ENCODE results near the gene PLPP7. TPM values are rescaled to one million over a fixed set of nuclear protein-coding genes. Genes with fewer than 3 reads are reported as not detected.

Gene PLPP7
- total RNA-seq, 1 donor, result 16.3 TPM

DNA sequence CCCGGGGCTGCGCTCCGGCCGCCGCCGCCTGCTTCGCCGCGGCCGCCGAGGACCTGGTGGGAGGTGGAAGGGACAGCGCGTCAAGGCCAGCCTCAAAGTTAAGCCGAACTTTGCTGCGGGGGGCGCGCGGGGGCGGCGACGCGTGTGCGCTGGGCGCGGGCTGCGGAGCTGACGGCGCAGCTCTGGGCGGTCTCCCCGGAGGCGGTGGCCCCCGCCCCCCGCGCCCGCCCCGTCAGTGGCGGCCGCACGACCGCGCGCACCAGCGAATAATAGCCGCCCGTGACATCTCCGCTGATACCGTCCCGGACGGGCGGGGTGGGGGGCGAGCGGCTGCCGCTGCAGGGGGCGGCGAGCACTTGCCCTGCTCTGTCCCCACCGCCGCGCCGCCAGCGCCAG lies 12.6 kb upstream of the PLPP7 start:
- Histone ChIP-seq H3K36me3 (ENCODE audit: insufficient read depth, low read length) (no peaks in the 10 kb centered on the region), H3K79me2 (ENCODE audit: insufficient read depth, low read length) (no peaks in the 10 kb centered on the region), H3K9me3 (ENCODE audit: low read depth, low read length) (no peaks in the 10 kb centered on the region), H3K4me2 (ENCODE audit: insufficient read depth, low read length) (peak overlapping the region; percentile 48), H3K27me3 (ENCODE audit: insufficient read depth, low read length) (peaks cover 13% of the 10 kb centered on the region), H3K4me3 (ENCODE audit: insufficient read depth, low read length) (peak overlapping the region; percentile 65), H3K4me1 (ENCODE audit: insufficient read depth, low read length) (no peaks in the 10 kb centered on the region), H2AFZ (ENCODE audit: low read length) (no peak overlapping the region), H4K20me1 (ENCODE audit: insufficient read depth, low read length) (no peaks in the 10 kb centered on the region), H3K27ac (ENCODE audit: low read depth, low read length) (no peak overlapping the region)
- DNase-seq (ENCODE audit: insufficient read length, low spot score, missing footprints), result peak; percentile 88
- TF ChIP-seq, protein P1, sequence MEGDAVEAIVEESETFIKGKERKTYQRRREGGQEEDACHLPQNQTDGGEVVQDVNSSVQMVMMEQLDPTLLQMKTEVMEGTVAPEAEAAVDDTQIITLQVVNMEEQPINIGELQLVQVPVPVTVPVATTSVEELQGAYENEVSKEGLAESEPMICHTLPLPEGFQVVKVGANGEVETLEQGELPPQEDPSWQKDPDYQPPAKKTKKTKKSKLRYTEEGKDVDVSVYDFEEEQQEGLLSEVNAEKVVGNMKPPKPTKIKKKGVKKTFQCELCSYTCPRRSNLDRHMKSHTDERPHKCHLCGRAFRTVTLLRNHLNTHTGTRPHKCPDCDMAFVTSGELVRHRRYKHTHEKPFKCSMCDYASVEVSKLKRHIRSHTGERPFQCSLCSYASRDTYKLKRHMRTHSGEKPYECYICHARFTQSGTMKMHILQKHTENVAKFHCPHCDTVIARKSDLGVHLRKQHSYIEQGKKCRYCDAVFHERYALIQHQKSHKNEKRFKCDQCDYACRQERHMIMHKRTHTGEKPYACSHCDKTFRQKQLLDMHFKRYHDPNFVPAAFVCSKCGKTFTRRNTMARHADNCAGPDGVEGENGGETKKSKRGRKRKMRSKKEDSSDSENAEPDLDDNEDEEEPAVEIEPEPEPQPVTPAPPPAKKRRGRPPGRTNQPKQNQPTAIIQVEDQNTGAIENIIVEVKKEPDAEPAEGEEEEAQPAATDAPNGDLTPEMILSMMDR (IDR thresholded peaks at IDR 0.05; ENCODE audit: extremely low read depth, low read depth, low read length), result no peak

DNA sequence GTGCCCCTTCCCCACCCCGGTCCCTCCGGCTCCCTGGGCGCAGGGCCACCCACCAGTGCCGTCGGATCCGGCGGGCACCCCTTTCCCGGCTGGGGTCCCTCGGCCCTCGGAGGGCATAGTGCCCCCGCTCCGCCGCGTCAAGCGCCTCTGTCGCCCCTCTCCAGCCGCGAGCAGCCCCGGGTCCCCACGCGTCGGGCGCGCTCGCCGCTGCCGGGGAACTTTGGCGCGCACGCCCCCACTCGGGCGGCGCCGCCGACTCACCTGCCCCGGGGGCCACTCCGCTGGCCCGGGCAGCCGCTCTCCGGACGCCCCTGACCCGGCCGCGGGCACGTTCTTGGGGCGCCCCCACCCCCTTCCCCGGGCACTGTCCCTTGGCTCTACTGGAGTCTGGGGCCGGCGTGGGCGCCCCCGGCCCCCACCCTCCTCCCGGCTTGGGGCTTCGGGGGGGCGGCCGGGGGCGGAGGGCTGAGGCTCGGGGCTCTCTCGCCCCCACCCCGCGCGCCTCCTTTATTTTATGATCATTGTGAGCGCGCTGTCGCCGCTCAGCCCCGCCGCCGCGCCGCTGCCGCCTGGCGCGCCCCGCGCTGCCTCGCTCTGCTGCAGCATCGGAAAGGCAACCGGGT lies 12.1 kb upstream of the PLPP7 start:
- Histone ChIP-seq H3K4me2 (ENCODE audit: insufficient read depth, low read length) (peak overlapping the region; percentile 48), H3K36me3 (ENCODE audit: insufficient read depth, low read length) (no peaks in the 10 kb centered on the region), H4K20me1 (ENCODE audit: insufficient read depth, low read length) (no peaks in the 10 kb centered on the region), H3K9me3 (ENCODE audit: low read depth, low read length) (no peaks in the 10 kb centered on the region), H2AFZ (ENCODE audit: low read length) (no peak overlapping the region), H3K79me2 (ENCODE audit: insufficient read depth, low read length) (no peaks in the 10 kb centered on the region), H3K27ac (ENCODE audit: low read depth, low read length) (no peak overlapping the region), H3K4me3 (ENCODE audit: insufficient read depth, low read length) (peak overlapping the region; percentile 65), H3K27me3 (ENCODE audit: insufficient read depth, low read length) (peaks cover 18% of the 10 kb centered on the region), H3K4me1 (ENCODE audit: insufficient read depth, low read length) (no peaks in the 10 kb centered on the region)
- DNase-seq (ENCODE audit: insufficient read length, low spot score, missing footprints), result no peak
- TF ChIP-seq, protein P1 (IDR thresholded peaks at IDR 0.05; ENCODE audit: extremely low read depth, low read depth, low read length), result no peak

DNA sequence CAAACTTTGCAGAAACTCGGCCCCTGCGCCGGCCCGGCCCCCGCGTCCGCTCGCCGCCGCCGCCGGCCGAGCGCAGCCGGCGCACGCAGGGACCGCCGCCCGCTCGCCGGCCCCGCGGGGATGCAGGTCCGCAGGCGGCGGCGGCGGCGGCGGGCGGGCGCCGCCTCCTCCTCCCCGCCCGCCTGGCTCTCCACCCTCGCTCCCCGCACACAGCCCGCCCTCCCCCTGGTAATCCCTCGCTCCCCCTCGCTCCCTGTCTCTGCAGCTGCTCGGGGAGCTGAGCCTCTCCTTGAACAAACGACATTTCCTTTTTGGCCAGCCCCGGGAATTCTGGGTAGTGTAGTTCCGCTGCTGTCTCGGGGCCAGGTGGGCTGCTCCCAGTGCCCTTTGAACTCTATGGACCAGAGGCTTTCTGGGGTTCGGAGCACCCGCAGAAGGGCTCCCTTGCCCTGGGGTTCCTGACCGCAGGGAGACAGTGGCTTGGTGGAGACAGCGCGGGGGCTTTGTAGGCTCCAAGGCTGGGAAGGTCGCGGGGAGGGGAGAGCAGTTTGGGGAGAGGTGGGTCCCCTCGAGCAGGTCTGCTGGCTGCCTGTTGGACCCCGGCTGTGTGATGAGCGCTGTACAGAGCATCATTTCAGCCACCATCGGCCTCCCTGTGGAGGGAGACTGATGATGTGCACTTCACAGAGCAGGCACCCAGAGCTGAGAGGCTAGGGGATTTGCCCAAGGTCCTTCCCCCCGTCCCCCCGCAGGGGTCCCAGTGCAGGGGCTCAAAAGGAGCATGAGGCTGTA lies 11.4 kb upstream of the PLPP7 start:
- no peaks in the 10 kb centered on the region for H3K36me3 ChIP-seq (ENCODE audit: insufficient read depth, low read length)
- H3K79me2 ChIP-seq (ENCODE audit: insufficient read depth, low read length), result no peaks in the 10 kb centered on the region
- H3K4me2 ChIP-seq (ENCODE audit: insufficient read depth, low read length), result peak overlapping the region; percentile 48
- H3K27ac ChIP-seq (ENCODE audit: low read depth, low read length), result no peak overlapping the region
- no peaks in the 10 kb centered on the region for H4K20me1 ChIP-seq (ENCODE audit: insufficient read depth, low read length)
- no peaks in the 10 kb centered on the region for H3K9me3 ChIP-seq (ENCODE audit: low read depth, low read length)
- H2AFZ ChIP-seq (ENCODE audit: low read length), result no peak overlapping the region
- TF ChIP-seq, protein P1 (IDR thresholded peaks at IDR 0.05; ENCODE audit: extremely low read depth, low read depth, low read length), result no peak
- H3K4me1 ChIP-seq (ENCODE audit: insufficient read depth, low read length), result no peaks in the 10 kb centered on the region
- peaks cover 20% of the 10 kb centered on the region for H3K27me3 ChIP-seq (ENCODE audit: insufficient read depth, low read length)
- H3K4me3 ChIP-seq (ENCODE audit: insufficient read depth, low read length), result peak overlapping the region; percentile 65
- DNase-seq (ENCODE audit: insufficient read length, low spot score, missing footprints), result peak; percentile 100

DNA sequence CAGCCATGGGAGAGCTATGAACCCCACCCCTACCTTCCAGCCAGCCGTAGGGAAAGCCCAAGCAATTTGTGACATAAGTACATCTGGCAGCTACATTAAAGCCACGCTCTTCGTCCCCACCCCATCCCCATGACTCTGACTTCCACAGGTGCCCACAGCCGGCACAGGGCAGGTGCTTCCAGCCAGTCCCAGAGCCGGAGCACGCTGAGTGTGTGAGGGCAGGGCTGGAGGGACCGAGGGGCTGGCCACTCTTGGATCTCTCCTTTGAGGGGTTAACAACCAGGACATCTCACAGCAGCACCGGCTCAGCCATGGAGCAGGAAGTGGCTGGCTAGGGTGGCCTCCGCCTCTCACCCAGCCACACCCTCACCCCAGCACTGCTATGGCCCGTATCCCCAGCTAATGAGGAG lies 10.8 kb upstream of the PLPP7 start:
- Histone ChIP-seq H3K4me3 (ENCODE audit: insufficient read depth, low read length) (no peak overlapping the region), H3K9me3 (ENCODE audit: low read depth, low read length) (no peaks in the 10 kb centered on the region), H3K27ac (ENCODE audit: low read depth, low read length) (no peak overlapping the region), H2AFZ (ENCODE audit: low read length) (no peak overlapping the region), H4K20me1 (ENCODE audit: insufficient read depth, low read length) (no peaks in the 10 kb centered on the region), H3K27me3 (ENCODE audit: insufficient read depth, low read length) (peaks cover 24% of the 10 kb centered on the region), H3K79me2 (ENCODE audit: insufficient read depth, low read length) (no peaks in the 10 kb centered on the region), H3K36me3 (ENCODE audit: insufficient read depth, low read length) (no peaks in the 10 kb centered on the region), H3K4me1 (ENCODE audit: insufficient read depth, low read length) (no peaks in the 10 kb centered on the region), H3K4me2 (ENCODE audit: insufficient read depth, low read length) (no peak overlapping the region)
- peak; percentile 86 for DNase-seq (ENCODE audit: insufficient read length, low spot score, missing footprints)
- TF ChIP-seq, protein P1 (IDR thresholded peaks at IDR 0.05; ENCODE audit: extremely low read depth, low read depth, low read length), result no peak
